Tibial nerve (tissue), 3 donors: Measurements from ENCODE around the gene CSNK1G3.

ENCODE experiments used
- POLR2A ChIP-seq, 2 donors: fragments of 450-650 bp; IDR thresholded peaks; one replicate each; pipeline ENCODE4 v1.6.1; 2017; ENCODE audit warnings: antibody characterized with exemption in 2 of 2, mild to moderate bottlenecking in 2 of 2, moderate library complexity in 2 of 2
- TF ChIP-seq, protein P1 (sequence below), 5 experiments: fragments of 200-600 bp in 3 of 5; fragments of 450-650 bp in 2 of 5; sonication (generic) in 3 of 5; IDR thresholded peaks; one replicate each; pipeline ENCODE4 v1.5.1; 2016 to 2019; ENCODE audit warnings: antibody characterized with exemption in 5 of 5, mild to moderate bottlenecking in 3 of 5, moderate library complexity in 2 of 5

DNA sequence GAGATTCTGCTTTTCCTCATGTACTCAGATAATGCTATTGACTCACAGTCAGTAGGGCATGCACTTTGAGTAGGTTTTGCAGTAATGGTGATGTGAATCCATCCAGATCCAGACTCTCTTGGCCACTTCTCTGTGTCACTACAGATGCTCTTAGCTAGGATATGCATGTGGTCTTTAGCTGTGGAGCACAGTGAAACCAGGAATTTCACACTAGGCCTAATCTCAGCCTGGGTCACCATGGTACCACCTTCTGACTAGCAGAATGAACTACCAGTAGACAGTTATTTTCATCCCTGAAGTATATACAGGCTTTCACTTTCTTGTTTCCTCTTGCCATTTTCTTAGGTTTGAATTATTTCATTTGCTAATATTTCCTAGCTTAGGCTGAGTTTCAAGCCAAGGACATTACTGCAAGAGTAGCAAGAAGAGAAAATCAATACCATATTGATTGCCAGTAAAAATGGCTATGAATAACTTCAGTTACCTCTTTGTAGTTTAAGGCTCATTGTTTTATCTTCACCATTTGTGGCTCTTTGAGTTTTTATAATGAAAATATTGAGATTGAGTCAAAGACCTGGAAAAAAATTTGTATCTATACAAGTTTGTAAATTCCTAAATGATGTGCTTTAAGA lies 28.4 kb upstream of the CSNK1G3 start:
- TF ChIP-seq, protein P1, sequence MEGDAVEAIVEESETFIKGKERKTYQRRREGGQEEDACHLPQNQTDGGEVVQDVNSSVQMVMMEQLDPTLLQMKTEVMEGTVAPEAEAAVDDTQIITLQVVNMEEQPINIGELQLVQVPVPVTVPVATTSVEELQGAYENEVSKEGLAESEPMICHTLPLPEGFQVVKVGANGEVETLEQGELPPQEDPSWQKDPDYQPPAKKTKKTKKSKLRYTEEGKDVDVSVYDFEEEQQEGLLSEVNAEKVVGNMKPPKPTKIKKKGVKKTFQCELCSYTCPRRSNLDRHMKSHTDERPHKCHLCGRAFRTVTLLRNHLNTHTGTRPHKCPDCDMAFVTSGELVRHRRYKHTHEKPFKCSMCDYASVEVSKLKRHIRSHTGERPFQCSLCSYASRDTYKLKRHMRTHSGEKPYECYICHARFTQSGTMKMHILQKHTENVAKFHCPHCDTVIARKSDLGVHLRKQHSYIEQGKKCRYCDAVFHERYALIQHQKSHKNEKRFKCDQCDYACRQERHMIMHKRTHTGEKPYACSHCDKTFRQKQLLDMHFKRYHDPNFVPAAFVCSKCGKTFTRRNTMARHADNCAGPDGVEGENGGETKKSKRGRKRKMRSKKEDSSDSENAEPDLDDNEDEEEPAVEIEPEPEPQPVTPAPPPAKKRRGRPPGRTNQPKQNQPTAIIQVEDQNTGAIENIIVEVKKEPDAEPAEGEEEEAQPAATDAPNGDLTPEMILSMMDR (IDR thresholded peaks at IDR 0.05), result no peak
- no peak for TF ChIP-seq POLR2A (IDR thresholded peaks at IDR 0.05)
